GM19438 (cell line): ENCODE results near the gene SAE1.

Source experiments
- ATAC-seq: cut with Tn5 transposase; IDR thresholded peaks from one replicate; pipeline ENCODE4 v1.9.1; 2021; ENCODE audit warnings: low read depth; ENCODE audit not compliant: unreplicated experiment

The SAE1 gene

GRCh38 chr19:47157431-47158321 lies 27.0 kb downstream of the SAE1 start:
- no peak for ATAC-seq

- ATAC-seq, result no peak
Observed at GRCh38 chr19:47158367-47158791, 27.7 kb downstream of the SAE1 start.

- ATAC-seq, result no peak
Observed at GRCh38 chr19:47158879-47159503, 28.4 kb downstream of the SAE1 start.

- no peak for ATAC-seq
Observed at GRCh38 chr19:47161876-47162489, 31.3 kb downstream of the SAE1 start.

- ATAC-seq, result no peak
Observed at GRCh38 chr19:47168065-47168464, 37.4 kb downstream of the SAE1 start.

GRCh38 chr19:47172666-47173455 lies 42.2 kb downstream of the SAE1 start:
- ATAC-seq, result no peak

- no peak for ATAC-seq
Observed at GRCh38 chr19:47176071-47176626, 45.5 kb downstream of the SAE1 start.

GRCh38 chr19:47176627-47177090 lies 46.0 kb downstream of the SAE1 start:
- ATAC-seq, result no peak

- ATAC-seq, result no peak
Observed at GRCh38 chr19:47179653-47180310, 49.1 kb downstream of the SAE1 start.

GRCh38 chr19:47183601-47184000 lies 53.0 kb downstream of the SAE1 start:
- ATAC-seq, result no peak

GRCh38 chr19:47186446-47187334 lies 56.1 kb downstream of the SAE1 start:
- ATAC-seq, result peak; percentile 83

GRCh38 chr19:47187335-47187655 lies 56.7 kb downstream of the SAE1 start:
- ATAC-seq, result no peak

- no peak for ATAC-seq
Observed at GRCh38 chr19:47187797-47188196, 57.2 kb downstream of the SAE1 start.

- no peak for ATAC-seq
Observed at GRCh38 chr19:47188507-47189033, 57.9 kb downstream of the SAE1 start.

GRCh38 chr19:47190167-47190727 lies 59.6 kb downstream of the SAE1 start:
- ATAC-seq, result no peak

GRCh38 chr19:47195434-47195833 lies 64.8 kb downstream of the SAE1 start:
- ATAC-seq, result no peak

GRCh38 chr19:47197141-47197540 lies 66.5 kb downstream of the SAE1 start:
- no peak for ATAC-seq

- no peak for ATAC-seq
Observed at GRCh38 chr19:47200530-47200929, 69.9 kb downstream of the SAE1 start.
